H1 (cell line): ENCODE measurements around the gene GALNT15. TPM values are rescaled to one million over a fixed set of nuclear protein-coding genes. Genes with fewer than 3 reads are reported as not detected.
A peak's percentile ranks its signal among the peaks of the same experiment; 100 is the strongest.

Experiments used
- CEBPB ChIP-seq: IDR thresholded peaks from 2 replicates; pipeline ENCODE4 v1.6.1; 2012; ENCODE audit warnings: low read depth, low read length
- CHD1 ChIP-seq: IDR thresholded peaks from 2 replicates; pipeline ENCODE4 v1.6.1; 2012; ENCODE audit warnings: low read depth, low read length, improper control_type of control experiment
- EGR1 ChIP-seq: IDR thresholded peaks from 2 replicates; pipeline ENCODE4 v1.6.1; 2011; ENCODE audit warnings: low read depth, low read length, borderline replicate concordance
- PHF8 ChIP-seq: fragments of 200-600 bp; sonication (generic); conservative IDR thresholded peaks from 2 replicates; pipeline ENCODE4 v1.7.1; 2012; ENCODE audit warnings: low read depth, mild to moderate bottlenecking, inconsistent platforms, low read length, moderate library complexity
- polyA plus RNA-seq, 7 experiments: library from polyadenylated mRNA; depleted of rRNA in 3 of 7; stranded (reverse) in 5 of 7; unstranded in 2 of 7; fragments of >200 nt in 5 of 7; fragments of 200-250 nt in 2 of 7; gene quantifications; 1 replicate in 5 of 7; 2 replicates in 1 of 7; 4 replicates in 1 of 7; pipeline versions ENCODE4 v1.2.1 to v1.2.3, GENCODE V29; 2011 to 2013; ENCODE audit warnings: missing spikeins in 2 of 7, mixed read lengths in 2 of 7
- total RNA-seq: library from RNA; stranded (reverse); fragmentation: NEBNext Ultra II Directional; extraction: Animal tissue kit (Norgen Biotek cat#: 25700); gene quantifications from 2 replicates; pipeline ENCODE4 v1.2.1, GENCODE V29; 2021

GALNT15 gene
- total and polyA plus RNA-seq, 2 of the 8 experiments (the other 6 are each of a cell fraction or from before 2014, with no cell fraction given) = 0.02 TPM; not detected in 1

DNA sequence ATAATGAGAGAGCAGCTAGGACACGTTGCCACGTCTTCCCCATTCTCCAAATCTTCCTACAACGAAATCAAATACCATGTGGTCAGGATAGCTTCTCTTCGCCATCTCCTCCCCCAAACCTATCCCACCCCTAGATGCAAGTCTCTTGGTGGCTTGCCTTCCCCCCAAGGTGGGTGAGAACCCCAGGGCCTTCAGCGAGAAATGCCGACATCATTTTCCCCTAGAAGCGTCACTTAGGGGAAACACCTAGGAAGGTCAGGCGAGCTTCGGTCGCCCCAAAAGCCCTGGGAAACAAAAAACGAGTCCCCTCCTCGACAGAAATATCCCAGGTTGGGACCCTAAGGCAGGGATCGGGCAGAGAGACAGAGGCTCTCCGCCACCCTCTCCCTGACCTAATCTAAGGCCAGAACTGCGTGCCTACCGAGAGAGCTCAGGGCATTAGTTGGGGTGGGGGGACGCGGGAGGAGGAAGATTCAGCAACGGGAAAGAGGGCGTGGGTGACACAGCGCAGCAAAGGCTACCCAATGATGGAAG, 89.8 kb downstream of the GALNT15 start (continued):
- TF ChIP-seq CEBPB = no peak
- TF ChIP-seq CHD1 = no peak
- no peak for TF ChIP-seq EGR1
- 0 out of 2 replicates have a peak, but pooled peaks have one; percentile 6 for TF ChIP-seq PHF8
